Stimulated activated CD8-positive, alpha-beta memory T cell treated with anti-CD3 and anti-CD28 coated beads, Interleukin-15, amount 100 ng/mL, for 4 hours (primary cell): ENCODE data around the gene SNX9.
"Not testable (repeated sequence)": the region's sequence is repeated elsewhere in the genome, so short reads cannot be mapped to it uniquely, and the experiment has no call there.

Source experiments
- DNase-seq, 2 donors: peaks; one replicate each; pipeline ENCODE4 v3.0.0-alpha.2; 2020; ENCODE audit warnings: low read depth in 2 of 2

SNX9 gene

DNA sequence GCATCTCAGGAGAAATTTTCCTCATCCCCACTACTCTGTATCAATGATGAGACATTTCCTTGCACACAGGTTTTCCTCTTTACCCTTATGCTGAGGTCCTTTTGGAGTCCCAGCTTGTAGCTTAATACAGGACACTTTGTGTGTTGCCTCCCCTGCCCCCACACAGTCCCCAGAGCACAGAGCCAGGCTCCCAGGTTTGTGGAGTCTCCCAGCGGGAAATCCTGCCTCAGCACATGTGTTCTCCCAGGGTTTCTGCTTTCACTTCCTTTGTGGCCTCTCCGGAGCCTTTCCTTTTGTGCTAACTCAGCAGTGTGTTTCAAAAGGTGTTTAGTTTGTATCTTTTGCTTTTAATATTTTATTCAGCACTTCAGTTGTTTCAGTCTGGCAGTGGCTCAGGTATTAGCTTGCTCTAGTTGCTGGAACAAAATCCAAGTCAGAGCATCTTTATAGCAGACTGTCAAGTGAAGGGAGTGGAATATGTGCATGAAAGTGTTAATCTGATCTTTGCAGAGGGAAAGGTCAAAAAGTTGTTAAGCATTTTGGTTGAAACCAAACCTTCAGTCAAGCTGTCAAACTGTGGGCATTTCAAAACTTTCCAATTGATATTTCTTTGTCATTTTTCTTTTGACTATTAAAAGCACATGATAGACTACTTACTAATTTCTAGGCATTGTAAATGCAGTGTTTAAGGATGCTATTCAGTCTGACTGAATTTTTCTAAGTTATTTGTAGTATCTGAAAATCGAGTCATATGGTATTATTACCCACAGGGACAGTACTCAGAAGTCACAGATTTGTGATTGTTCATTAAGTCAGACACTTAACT, 8.6 kb downstream of the SNX9 start:
- DNase-seq, result no peak

DNA sequence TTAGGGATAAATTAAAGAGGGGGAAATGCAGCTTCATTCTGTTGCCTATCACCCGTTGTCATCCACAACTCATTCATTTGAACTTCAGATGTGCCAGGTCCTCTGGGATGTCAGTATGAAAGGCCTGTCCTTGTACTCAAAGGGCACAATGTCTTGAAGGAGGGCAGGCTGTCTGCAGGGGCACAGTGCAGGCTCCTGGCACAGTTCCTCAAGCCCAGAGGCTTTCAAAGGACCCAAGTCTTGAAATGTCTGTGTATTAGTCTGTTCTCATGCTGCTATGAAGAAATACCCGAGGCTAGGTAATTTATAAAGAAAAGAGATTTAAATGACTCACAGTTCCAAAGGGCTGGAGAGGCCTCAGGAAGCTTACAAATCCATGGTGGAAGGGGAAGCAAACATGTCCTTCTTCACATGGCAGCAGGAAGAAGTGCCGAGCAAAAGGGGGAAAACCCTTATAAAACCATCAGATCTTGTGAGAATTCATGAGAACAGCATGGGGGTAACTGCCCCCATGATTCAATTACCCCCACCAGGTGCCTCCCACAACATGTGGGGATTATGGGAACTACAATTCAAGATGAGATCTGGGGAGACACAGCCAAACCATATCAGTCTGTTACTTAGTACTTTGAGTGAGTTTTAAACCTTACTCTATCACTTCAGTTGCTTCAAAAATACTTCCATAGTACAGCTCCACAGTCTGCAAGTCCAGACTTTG, 9.4 kb downstream of the SNX9 start:
- no peak for DNase-seq

DNA sequence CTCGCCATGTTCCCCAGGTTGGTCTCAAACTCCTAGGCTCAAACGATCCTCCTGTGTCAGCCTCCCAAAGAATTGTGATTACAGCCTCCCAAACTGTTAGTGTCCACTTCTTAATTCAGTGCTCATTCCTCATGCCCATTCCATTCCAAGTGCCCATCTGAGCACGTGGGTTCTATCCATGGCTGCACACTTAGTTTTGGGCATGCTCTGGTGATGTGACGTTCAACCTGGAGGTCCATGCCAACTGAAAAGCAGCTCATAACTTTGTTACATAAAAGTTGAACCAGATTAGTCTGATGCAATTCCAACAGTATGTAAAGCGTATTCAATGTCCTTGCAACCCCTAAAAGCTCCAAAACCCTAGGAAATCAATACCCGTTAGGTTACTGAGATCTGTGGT, 11.5 kb downstream of the SNX9 start:
- no peak for DNase-seq

- DNase-seq, result no peak
Observed at GRCh38 chr6:157838718-157839430, 15.8 kb downstream of the SNX9 start.

DNA sequence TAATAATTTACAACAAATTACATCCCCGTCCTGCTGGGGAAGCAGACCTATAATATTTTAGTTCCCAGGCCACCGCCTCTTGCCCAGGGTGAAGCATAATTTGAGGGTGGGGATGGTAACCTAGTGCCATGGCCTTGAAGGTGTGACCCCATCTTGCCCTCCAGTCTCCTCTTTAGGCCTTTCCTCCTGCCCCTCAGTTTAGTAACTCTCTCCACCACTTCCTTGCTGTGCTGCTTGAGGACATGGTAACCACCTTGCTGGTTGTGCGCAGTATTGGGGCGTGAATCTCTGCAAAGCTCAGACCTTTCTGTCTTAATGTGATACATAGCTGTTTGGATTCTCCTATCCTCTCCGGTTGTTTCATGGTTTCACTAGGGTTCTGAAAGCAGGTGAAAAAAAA, 16.6 kb downstream of the SNX9 start:
- no peak for DNase-seq

DNA sequence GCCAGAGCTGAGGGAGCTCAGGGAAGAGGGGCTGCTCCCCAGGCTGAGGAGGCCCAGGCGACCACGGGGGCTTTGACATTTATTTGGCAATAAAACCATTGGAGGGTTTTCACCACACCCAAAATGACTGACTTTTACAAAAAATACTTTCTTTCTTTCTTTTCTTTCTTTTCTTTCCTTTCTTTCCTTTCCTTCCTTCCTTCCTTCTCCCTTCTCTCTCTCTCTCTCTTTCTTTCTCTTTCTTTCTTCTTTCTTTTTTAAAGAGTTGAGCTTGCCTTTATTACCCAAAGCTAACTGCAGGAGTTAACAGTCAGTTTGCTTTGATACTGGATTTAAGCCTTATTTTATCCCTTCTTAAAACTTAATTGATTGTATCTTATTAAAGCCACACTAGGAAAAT, 17.2 kb downstream of the SNX9 start:
- DNase-seq, result no peak

DNA sequence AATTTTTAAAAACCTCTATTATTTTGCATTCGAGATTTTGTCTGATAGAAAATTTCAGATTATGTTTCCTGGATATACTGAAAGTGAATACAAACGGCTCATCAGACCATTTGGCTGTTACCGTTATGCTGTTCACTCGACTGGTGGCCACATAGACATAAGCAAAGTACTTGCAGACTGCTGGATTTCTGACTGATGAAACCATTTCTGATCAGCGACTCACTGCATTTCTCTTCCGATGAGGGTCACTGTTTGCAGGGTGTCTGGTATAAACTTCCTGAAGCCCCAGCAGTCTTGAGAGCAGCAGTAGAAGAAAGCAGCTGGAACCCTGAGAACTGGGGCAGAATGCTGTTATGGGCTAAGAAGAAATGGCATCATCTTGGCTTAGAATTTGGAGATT, 17.7 kb downstream of the SNX9 start:
- DNase-seq, result no peak

GRCh38 chr6:157841211-157841840, 18.3 kb downstream of the SNX9 start:
- no peak for DNase-seq

DNA sequence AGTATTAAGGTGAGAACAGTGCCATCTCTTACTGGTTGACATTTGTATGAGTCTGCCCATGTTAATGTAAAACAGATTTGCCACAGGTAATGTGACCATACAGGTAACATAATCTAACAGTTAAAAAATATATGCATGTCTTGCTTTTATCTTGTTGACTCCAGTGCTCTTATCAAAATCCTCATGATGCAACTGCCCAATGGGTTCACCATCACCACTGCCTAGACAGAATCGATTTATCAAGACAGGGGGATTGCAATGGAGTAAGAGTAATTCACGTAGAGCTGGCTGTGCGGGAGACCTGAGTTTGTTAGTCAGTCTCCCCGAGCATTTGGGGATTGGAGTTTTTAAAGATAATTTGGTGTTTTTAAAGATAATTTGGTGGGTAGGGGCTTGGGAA, 19.2 kb downstream of the SNX9 start:
- DNase-seq, result no peak

GRCh38 chr6:157844196-157844595, 21.1 kb downstream of the SNX9 start:
- not testable (repeated sequence) for DNase-seq

GRCh38 chr6:157845493-157846259, 22.6 kb downstream of the SNX9 start:
- no peak for DNase-seq

DNA sequence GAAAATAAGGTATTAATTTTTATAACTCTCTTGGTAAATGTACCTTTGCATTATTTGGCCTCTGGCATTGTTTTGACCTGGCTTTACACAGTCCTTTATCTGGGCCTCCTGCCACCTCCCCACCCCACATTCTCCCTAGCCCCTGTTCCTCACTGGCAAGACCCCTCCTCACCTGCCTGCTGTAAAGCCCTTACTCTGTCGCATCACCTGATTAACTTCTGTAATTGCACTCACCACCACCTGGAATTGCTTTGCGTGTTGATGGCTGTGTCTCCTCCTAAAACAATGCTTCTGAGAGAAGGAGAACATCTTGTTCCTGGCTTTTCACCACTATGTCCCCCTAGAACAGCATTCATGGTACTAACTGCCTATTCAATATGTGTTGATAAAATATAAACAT, 24.8 kb downstream of the SNX9 start:
- no peak for DNase-seq

GRCh38 chr6:157848693-157849092, 25.6 kb downstream of the SNX9 start:
- no peak for DNase-seq

DNA sequence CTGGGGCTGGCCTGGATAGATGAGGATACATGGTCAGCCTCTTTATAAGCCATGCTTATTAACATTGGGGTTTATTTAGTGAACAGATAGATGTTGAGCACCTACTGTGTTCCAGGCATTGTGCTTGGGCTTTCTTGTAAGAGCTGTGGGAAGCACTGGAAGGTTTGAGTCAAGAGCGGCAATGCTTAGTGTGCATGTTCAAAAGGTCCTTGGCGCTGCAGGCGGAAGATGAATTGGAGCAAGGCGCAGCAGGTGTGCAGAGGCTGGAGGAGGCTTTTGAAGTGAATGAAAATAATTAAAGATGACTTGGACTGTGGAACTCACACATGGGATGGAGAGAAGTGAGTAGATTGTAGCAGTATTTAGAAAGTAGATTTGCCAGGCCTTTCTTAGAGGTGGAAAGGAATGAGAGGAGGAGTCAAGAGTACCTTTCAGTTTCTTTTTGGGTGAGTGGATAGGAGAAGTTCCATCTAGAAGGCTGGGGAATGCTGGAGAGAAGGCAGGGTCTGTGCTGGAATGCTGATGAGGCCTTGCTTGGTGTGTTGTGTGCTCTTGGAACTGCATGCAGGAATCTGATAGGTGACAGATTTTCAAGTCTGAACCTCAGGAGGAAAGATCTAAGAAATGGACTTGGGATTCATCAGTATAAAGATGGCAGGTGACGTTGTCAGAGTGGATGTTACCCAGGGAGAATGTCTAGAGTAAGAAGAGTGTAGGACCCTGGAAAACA, 26.4 kb downstream of the SNX9 start:
- DNase-seq, result no peak

DNA sequence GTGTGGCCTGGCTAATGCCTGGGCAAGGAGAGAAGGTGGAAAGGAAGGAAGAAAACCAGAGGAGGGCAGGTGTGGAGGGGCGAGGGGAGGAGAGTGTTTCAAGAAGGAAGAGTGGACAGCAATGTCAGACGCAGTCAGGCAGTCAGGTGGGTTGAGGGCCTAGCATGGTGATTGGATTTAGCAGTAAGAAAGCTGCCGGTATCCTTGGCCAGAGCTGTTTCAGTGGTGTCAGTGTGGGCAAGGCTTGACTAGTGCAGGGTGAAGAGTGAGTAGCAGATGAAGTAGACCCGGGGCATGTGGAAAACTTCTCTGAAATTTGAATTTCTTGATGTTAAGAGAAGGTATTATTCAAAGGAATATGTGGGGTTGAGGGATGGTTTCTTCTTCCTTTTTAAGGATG, 27.0 kb downstream of the SNX9 start:
- DNase-seq, result no peak

DNA sequence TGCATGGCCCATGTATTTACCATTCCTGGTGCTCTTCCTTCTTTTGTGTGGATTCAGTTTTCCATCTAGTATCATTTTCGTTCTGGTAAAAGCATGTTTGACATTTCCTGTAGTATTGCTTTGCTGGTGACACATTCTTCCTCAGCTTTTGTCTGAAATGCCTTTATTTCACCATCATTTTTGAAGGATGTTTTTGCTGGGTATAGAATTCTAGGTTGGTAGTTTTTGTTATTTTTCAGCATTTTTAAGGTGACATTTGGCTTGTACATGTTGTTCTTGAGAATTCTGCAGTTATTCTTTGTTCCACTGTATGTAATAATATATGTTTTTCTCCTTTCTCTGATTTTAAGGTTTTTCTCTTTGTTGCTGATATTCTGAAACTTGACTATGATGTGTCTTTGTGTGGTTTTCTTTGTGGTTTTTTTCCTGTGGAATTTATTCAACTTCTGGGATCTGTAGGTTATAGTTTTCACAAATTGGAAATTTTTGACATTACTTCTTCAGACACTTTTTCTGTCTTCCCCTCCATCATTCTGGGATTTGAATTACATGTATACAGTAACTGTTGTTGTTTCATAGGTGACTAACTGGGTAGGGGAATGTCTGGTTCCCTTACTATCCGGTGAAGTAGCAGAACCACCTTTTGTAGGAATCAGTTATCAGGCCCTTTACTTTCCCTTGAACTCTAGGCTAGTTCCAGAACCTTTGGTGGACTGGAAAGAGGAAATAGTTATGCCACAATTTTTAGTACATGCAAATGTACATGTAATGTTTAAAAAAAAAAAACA, 30.2 kb downstream of the SNX9 start:
- no peak for DNase-seq

- no peak for DNase-seq
Observed at GRCh38 chr6:157853902-157854502, 31.0 kb downstream of the SNX9 start.

GRCh38 chr6:157855325-157855724, 32.3 kb downstream of the SNX9 start:
- DNase-seq, result no peak

GRCh38 chr6:157855804-157856203, 32.8 kb downstream of the SNX9 start:
- DNase-seq, result not testable (repeated sequence)
